Suprapubic skin (tissue), 3 donors: ENCODE results near the gene TBCE.

Source experiments
- CTCF ChIP-seq, 2 donors: fragments of 200-600 bp in 1 of 2; fragments of 450-650 bp in 1 of 2; sonication (generic) in 1 of 2; IDR thresholded peaks; one replicate each; pipeline ENCODE4 v1.5.1; 2016 to 2019; ENCODE audit warnings: antibody characterized with exemption in 2 of 2, mild to moderate bottlenecking in 1 of 2, moderate library complexity in 1 of 2
- POLR2AphosphoS5 ChIP-seq, 3 donors: sonication (generic); formaldehyde crosslinking; IDR thresholded peaks; one replicate each; pipeline ENCODE4 v1.6.1; 2017; ENCODE audit warnings: antibody characterized with exemption in 3 of 3

DNA sequence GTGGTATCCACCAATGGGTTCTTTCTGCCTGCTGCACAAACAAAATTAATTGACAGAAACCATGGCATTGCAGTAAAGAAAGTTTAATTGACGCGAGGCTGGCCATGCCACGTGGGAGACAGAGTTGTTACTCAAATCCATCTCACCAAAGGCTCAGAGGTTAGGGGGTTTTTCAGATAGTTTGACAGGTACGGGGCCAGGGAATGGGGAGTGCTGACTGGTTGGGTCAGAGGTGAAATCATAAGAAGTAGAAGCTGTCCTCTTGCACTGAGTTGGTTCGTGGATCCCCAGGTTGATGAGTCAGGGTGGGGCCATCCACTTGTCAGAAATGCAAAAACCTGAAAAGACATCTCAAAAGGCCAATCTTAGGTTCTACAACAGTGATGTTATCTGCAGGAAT lies 941 bp upstream of the TBCE start:
- TF ChIP-seq CTCF (IDR thresholded peaks at IDR 0.05) (no peak), POLR2AphosphoS5 (IDR thresholded peaks at IDR 0.05) (no peak)
